ENCODE results near the gene UBA1. TPM values are rescaled to one million over a fixed set of nuclear protein-coding genes. Genes with fewer than 3 reads are reported as not detected.

UBA1 gene
- total RNA-seq, 1 experiment from 2014 or later, result 234 TPM

GRCh38 chrX:47243351-47243750 is 49.7 kb downstream of the UBA1 start:
- no peak for DNase-seq
- BruUV-seq (replicated peaks), result no TSS peak
- Mint-ChIP-seq H3K4me3 (ENCODE audit: low read depth, unreplicated experiment) (no peak overlapping the region), H3K27me3 (ENCODE audit: unreplicated experiment) (no peaks in the 10 kb centered on the region), H3K4me1 (ENCODE audit: low read depth, unreplicated experiment) (no peaks in the 10 kb centered on the region), H3K9me3 (ENCODE audit: low read depth, unreplicated experiment) (no peaks in the 10 kb centered on the region), H3K27ac (ENCODE audit: unreplicated experiment) (no peak overlapping the region), H3K36me3 (ENCODE audit: insufficient read depth, unreplicated experiment) (peaks cover 26% of the 10 kb centered on the region)
- intact Hi-C loops (cut with micrococcal nuclease; ENCODE audit: unreplicated experiment), result no loop called here
- CTCF ChIA-PET, result no interaction called here
- TF ChIP-seq, protein P1, sequence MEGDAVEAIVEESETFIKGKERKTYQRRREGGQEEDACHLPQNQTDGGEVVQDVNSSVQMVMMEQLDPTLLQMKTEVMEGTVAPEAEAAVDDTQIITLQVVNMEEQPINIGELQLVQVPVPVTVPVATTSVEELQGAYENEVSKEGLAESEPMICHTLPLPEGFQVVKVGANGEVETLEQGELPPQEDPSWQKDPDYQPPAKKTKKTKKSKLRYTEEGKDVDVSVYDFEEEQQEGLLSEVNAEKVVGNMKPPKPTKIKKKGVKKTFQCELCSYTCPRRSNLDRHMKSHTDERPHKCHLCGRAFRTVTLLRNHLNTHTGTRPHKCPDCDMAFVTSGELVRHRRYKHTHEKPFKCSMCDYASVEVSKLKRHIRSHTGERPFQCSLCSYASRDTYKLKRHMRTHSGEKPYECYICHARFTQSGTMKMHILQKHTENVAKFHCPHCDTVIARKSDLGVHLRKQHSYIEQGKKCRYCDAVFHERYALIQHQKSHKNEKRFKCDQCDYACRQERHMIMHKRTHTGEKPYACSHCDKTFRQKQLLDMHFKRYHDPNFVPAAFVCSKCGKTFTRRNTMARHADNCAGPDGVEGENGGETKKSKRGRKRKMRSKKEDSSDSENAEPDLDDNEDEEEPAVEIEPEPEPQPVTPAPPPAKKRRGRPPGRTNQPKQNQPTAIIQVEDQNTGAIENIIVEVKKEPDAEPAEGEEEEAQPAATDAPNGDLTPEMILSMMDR (IDR thresholded peaks at IDR 0.05; ENCODE audit: unreplicated experiment), result no peak

- Mint-ChIP-seq H3K9me3 (ENCODE audit: low read depth, unreplicated experiment) (no peaks in the 10 kb centered on the region), H3K4me3 (ENCODE audit: low read depth, unreplicated experiment) (no peak overlapping the region), H3K36me3 (ENCODE audit: insufficient read depth, unreplicated experiment) (peaks cover 34% of the 10 kb centered on the region), H3K4me1 (ENCODE audit: low read depth, unreplicated experiment) (no peaks in the 10 kb centered on the region), H3K27me3 (ENCODE audit: unreplicated experiment) (no peaks in the 10 kb centered on the region), H3K27ac (ENCODE audit: unreplicated experiment) (no peak overlapping the region)
- TF ChIP-seq, protein P1 (IDR thresholded peaks at IDR 0.05; ENCODE audit: unreplicated experiment), result no peak
- intact Hi-C loops (cut with micrococcal nuclease; ENCODE audit: unreplicated experiment), result no loop called here
- DNase-seq, result no peak
- BruUV-seq (replicated peaks), result no TSS peak
- CTCF ChIA-PET, result no interaction called here
These were observed 51.0 kb downstream of the UBA1 start for GRCh38 chrX:47244676-47245075.

- intact Hi-C loops (cut with micrococcal nuclease; ENCODE audit: unreplicated experiment), result no loop called here
- BruUV-seq (replicated peaks), result no TSS peak
- Mint-ChIP-seq H3K4me1 (ENCODE audit: low read depth, unreplicated experiment) (no peaks in the 10 kb centered on the region), H3K36me3 (ENCODE audit: insufficient read depth, unreplicated experiment) (peaks cover 31% of the 10 kb centered on the region), H3K9me3 (ENCODE audit: low read depth, unreplicated experiment) (no peaks in the 10 kb centered on the region), H3K27me3 (ENCODE audit: unreplicated experiment) (no peaks in the 10 kb centered on the region), H3K27ac (ENCODE audit: unreplicated experiment) (no peak overlapping the region), H3K4me3 (ENCODE audit: low read depth, unreplicated experiment) (no peak overlapping the region)
- CTCF ChIA-PET, result no interaction called here
- DNase-seq, result no peak
- TF ChIP-seq, protein P1 (IDR thresholded peaks at IDR 0.05; ENCODE audit: unreplicated experiment), result no peak
These were observed 51.5 kb downstream of the UBA1 start for GRCh38 chrX:47245156-47245555.

DNA sequence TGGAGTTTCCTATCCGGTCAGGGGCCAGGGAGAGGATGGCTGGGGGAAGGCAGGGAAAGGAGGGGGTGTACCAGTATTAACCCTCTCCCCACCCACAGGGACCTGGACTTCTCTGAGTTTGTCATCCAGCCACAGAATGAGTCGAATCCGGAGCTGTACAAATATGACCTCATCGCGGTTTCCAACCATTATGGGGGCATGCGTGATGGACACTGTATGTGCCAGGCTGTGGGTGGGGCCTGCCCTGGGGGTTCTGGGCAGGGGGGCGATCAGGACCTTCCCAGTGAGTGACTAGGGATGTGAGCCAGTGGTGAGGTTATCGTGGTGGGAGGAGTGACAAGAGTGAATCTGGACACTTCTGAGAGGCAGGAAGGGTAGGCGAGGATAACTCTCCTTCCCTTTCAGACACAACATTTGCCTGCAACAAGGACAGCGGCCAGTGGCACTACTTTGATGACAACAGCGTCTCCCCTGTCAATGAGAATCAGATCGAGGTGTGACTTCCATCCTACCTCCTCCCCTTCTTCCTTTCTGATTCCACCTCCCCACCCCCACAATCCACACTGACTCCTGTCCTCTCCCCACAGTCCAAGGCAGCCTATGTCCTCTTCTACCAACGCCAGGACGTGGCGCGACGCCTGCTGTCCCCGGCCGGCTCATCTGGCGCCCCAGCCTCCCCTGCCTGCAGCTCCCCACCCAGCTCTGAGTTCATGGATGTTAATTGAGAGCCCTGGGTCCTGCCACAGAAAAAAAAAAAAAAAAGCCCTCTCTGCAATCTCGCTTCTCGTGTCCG is 53.8 kb downstream of the UBA1 start:
- TF ChIP-seq, protein P1 (IDR thresholded peaks at IDR 0.05; ENCODE audit: unreplicated experiment), result no peak
- Mint-ChIP-seq H3K27ac (ENCODE audit: unreplicated experiment) (no peak overlapping the region), H3K27me3 (ENCODE audit: unreplicated experiment) (no peaks in the 10 kb centered on the region), H3K4me1 (ENCODE audit: low read depth, unreplicated experiment) (no peaks in the 10 kb centered on the region), H3K9me3 (ENCODE audit: low read depth, unreplicated experiment) (no peaks in the 10 kb centered on the region), H3K36me3 (ENCODE audit: insufficient read depth, unreplicated experiment) (peaks cover 24% of the 10 kb centered on the region), H3K4me3 (ENCODE audit: low read depth, unreplicated experiment) (no peak overlapping the region)
- no peak for DNase-seq
- intact Hi-C loops (cut with micrococcal nuclease; ENCODE audit: unreplicated experiment), result no loop called here
- BruUV-seq (replicated peaks), result no TSS peak
- CTCF ChIA-PET, result interaction anchor here (0.7 kb wide), 1 partner anchor 10 kb away, joined by 3 read pairs; no protein-coding TSS in a partner anchor
